ENCODE results near the gene TLR1. TPM values are rescaled to one million over a fixed set of nuclear protein-coding genes. Genes with fewer than 3 reads are reported as not detected.
A peak's percentile ranks its signal among the peaks of the same experiment; 100 is the strongest.
"Not testable (repeated sequence)": the region's sequence is repeated elsewhere in the genome, so short reads cannot be mapped to it uniquely, and the experiment has no call there.

Gene TLR1
- total RNA-seq, 1 donor = 71.5 TPM

DNA sequence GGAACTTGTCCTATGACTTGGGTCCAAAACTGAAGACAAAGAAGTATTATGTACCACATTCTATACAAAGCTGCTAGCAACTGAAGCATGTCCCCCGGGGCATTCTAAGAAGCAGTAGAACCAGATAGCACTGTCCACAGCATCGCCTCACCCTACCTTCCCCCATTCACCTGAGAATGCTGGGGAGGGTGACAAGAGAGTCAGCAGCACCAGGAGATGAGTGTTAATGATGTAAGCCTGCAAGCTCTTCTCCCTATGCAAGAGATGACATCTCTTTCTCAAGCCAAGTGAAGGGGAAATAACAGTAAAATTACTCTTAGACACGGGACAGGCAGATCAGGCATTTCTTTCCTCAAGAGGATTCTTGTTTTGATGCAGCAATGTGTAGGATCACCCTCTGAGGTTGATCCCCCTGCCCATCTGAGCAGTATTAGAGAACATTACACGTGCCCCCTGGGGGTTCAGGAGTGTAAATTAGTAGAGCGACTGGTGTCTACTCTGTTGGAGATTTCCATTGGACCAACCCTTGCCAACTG, 13.9 kb upstream of the TLR1 start:
- H3K4me1 ChIP-seq (ENCODE audit: insufficient read depth, low read length) = peaks cover 52% of the 10 kb centered on the region

DNA sequence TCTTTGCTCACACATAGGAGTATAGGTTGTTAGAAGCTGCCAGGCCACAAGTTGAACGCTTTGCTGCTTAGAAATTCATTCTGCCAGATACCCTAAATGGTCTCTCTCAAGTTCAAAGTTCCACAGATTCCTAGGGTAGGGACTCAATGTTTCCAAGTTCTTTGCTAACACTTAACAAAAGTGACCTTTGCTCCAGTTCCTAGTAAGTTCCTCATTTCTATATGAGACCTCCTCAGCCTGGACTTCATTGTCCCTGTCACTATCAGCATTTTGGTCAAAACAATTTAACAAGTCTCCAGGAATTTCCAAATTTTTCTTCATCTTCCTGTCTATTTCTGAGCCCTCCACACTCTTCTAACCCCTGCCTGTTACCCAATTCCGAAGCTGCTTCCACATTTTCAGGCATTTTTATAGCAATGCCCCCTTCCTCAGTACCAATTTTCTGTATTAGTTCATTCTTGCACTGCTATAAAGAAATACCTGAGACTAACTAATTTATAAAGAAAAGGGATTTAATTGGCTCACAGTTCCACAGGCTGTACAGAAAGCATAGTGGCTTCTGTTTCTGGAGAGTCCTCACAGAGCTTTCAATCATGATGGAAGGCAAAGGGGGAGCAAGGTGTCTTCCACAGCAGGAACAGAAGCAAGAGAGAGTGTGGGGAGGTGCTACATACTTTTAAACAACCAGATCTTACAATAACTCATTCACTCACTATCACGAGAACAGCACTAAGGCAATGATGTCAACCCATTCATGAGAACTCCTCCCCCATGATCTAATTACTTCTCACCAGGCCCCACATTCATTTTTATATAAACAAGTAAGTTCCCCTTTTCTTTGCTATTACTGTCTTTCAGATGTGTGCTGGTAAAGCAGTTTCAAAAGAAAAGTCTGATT, 11.5 kb upstream of the TLR1 start:
- no peak overlapping the region for H3K4me3 ChIP-seq (ENCODE audit: low read length)
- no peaks in the 10 kb centered on the region for H3K27me3 ChIP-seq (ENCODE audit: insufficient read depth, low read length)
- H3K4me1 ChIP-seq (ENCODE audit: insufficient read depth, low read length) = peaks cover 59% of the 10 kb centered on the region
- H3K9me3 ChIP-seq (ENCODE audit: low read depth, low read length) = no peaks in the 10 kb centered on the region

More for the DNA sequence above, 13.9 kb upstream of the TLR1 start:
- no peak overlapping the region for H3K4me3 ChIP-seq (ENCODE audit: low read length)
- no peaks in the 10 kb centered on the region for H3K9me3 ChIP-seq (ENCODE audit: low read depth, low read length)
- no peaks in the 10 kb centered on the region for H3K27me3 ChIP-seq (ENCODE audit: insufficient read depth, low read length)

DNA sequence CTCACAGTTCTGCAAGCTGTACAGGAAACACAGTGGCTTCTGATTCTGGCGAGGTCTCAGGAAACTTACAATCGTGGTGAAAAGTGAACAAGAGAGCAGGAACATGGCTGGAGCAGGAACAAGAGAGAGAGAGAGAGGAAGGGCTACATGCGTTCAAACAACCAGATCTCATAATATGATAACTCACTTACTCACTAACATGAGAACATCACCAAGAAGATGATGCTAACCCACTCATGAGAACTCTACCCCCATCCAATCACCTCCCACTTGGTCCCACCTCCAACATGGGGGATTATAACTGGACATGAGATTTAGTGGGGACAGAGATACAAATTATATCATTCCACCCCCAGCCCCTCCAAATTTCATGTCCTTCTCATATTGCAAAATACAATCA, 9.8 kb upstream of the TLR1 start:
- Histone ChIP-seq H3K9me3 (ENCODE audit: low read depth, low read length) (no peaks in the 10 kb centered on the region), H3K4me1 (ENCODE audit: insufficient read depth, low read length) (peaks cover 53% of the 10 kb centered on the region), H3K4me3 (ENCODE audit: low read length) (no peak overlapping the region), H3K27me3 (ENCODE audit: insufficient read depth, low read length) (no peaks in the 10 kb centered on the region)

DNA sequence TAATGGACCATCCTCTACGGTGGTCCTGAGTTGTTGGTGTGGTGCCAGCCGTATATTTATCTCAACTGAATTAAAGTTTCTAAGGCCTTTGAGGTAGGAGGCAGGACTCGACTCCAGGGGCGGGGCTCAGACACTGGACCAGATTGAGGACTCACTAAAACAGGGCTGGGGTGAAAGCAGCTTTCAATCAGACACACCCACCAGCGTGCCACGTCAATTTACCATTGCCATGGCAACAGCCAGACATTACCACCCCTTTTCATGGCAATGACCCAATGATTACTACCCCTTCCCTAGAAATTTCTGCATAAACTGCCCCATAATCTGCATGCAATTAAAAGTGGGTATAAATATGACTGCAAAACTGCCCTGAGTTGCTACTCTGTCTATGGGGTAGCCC, 6.7 kb upstream of the TLR1 start:
- no peaks in the 10 kb centered on the region for H3K27me3 ChIP-seq (ENCODE audit: insufficient read depth, low read length)
- H3K4me1 ChIP-seq (ENCODE audit: insufficient read depth, low read length) = peaks cover 39% of the 10 kb centered on the region
- H3K9me3 ChIP-seq (ENCODE audit: low read depth, low read length) = no peaks in the 10 kb centered on the region
- no peak overlapping the region for H3K4me3 ChIP-seq (ENCODE audit: low read length)

DNA sequence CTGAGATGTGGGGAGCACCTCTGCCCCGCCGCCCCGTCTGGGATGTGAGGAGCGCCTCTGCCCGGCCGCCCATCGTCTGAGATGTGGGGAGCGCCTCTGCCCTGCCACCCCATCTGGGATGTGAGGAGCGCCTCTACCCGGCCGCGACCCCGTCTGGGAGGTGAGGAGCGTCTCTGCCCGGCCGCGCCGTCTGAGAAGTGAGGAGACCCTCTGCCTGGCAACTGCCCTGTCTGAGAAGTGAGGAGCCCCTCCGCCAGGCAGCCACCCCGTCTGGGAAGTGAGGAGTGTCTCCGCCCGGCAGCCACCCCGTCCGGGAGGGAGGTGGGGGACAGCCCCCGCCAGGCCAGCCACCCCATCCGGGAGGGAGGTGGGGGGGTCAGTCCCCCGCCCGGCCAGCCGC, 2.9 kb upstream of the TLR1 start:
- not testable (repeated sequence) for H3K4me3 ChIP-seq (ENCODE audit: low read length); H3K9me3 ChIP-seq (ENCODE audit: low read depth, low read length); H3K27me3 ChIP-seq (ENCODE audit: insufficient read depth, low read length)
- peaks cover 34% of the 10 kb centered on the region for H3K4me1 ChIP-seq (ENCODE audit: insufficient read depth, low read length)

DNA sequence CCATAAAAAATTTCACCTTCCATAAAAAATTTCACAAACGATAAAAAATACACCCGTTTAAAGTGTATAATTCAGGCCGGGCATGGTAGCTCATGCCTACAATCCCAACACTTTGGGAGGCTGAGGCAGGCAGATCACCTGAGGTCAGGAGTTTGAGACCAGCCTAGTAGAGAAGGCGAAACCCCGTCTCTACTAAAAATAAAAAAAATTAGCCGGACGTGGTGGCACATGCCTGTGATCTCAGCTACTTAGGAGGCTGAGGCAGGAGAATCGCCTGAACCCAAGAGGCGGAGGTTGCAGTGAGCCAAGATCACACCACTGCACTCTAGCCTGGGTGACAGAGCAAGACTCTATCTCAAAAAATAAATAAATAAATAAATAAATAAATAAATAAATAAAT, 1.7 kb upstream of the TLR1 start:
- peaks cover 46% of the 10 kb centered on the region for H3K4me1 ChIP-seq (ENCODE audit: insufficient read depth, low read length)
- H3K27me3 ChIP-seq (ENCODE audit: insufficient read depth, low read length); H3K9me3 ChIP-seq (ENCODE audit: low read depth, low read length); H3K4me3 ChIP-seq (ENCODE audit: low read length): not testable (repeated sequence)

DNA sequence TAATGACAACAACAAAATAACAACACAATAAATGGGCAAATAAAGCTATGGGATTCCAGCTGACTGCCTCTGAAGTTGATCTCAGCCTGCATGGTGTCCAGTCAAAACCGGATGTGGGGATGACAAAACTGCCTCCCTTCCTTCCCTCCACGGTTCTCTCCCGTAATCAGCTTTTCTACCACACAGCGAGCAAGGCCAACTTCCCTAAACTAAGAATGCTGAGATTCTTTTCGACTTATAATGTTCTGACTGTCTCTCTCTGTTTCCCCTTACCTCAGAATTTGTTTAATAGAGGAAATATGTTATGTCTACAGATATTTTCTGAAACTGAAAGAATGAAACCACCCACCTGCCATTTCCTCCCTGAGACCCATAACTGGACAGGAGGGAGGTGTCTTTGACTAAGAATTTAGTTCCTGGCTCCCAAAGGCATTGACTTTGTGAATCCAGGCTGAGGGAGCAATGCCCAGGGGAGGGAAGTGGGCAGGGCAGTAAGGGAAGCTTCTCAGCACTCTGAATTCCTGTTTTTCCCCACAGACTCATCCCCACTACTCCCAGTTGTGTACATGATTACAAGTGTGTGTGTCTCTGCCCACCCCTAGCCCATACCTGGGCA, 1.0 kb upstream of the TLR1 start:
- H3K27me3 ChIP-seq (ENCODE audit: insufficient read depth, low read length) = no peaks in the 10 kb centered on the region
- H3K4me3 ChIP-seq (ENCODE audit: low read length) = peak overlapping the region; percentile 65
- peaks cover 51% of the 10 kb centered on the region for H3K4me1 ChIP-seq (ENCODE audit: insufficient read depth, low read length)
- no peaks in the 10 kb centered on the region for H3K9me3 ChIP-seq (ENCODE audit: low read depth, low read length)

DNA sequence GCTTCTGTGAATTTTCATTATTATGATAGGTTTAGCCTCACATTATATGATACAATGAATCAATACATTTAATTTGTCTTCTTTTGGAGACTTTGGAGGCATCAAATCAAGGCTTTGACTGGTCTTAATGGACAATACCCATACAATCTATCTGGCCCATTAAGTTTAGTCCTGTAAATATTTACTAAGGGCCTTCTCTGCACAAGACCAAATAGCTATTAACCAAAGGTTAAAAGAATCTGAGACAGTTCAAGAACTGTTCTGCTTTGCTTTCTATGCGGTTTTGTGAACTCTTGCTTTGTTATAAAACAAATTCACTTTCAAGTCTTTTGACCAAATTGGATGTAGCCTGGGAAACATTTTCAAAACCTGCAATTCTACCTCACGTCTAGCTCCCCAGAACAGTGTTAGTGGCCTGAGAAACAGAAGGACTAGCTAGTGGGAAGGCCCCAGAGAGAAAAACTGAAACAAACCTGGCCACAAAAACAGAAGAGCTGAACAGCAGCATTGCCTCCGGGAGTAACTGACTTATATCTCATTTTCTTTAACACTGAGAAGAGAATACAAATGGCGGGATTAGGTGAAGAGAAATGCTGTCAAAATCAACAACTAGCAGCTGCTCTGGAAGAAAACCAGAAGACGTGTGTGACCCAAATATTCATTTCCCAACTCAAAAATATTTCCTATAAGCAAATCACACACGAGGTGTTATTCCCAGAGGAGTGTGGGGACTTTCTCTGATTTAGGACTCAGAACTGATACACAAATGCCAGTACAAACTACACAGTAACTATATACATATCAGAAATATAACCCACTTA, 548 bp downstream of the TLR1 start:
- Histone ChIP-seq H3K27me3 (ENCODE audit: insufficient read depth, low read length) (no peaks in the 10 kb centered on the region), H3K4me1 (ENCODE audit: insufficient read depth, low read length) (peaks cover 52% of the 10 kb centered on the region), H3K4me3 (ENCODE audit: low read length) (peak overlapping the region; percentile 65), H3K9me3 (ENCODE audit: low read depth, low read length) (peaks cover 7% of the 10 kb centered on the region)

DNA sequence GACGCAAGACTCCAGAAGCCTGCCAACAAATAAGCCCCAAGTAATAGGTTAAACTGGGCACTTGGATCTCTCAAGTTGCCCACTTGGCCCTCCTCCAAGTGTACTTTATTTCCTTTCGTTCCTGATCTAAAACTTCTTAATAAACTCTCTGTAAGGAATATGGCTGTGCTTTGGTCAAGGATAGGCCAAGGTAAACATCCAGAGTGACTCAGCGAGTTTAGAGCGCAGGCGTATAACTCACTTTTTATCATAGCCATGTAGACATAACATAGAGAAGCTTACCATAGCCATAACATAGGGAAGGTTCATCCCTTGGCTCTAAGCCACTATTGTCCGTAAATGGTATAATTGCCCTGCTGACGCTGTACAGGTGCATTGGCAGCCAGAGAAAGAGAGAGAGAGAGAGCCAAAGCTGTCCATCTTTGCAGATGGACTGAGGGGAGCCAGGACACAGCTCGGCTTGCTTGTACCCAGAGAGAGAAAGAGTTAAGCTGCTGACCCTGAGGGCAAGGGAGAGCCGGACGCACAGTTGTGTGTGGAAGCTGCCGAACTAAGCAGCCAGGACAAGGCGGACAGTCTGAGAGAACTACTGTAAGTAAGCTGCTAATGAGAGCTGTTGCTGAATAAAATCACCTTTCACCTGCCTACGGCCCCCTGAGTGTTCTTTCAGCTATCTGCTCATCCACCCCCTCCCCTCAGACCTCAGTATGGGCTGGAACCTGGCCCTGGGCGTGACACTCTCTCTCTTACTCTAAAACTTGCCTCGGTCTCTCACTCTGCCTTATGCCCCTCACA, 1.8 kb downstream of the TLR1 start:
- peaks cover 20% of the 10 kb centered on the region for H3K9me3 ChIP-seq (ENCODE audit: low read depth, low read length)
- H3K4me3 ChIP-seq (ENCODE audit: low read length) = peak overlapping the region; percentile 65
- peaks cover 52% of the 10 kb centered on the region for H3K4me1 ChIP-seq (ENCODE audit: insufficient read depth, low read length)
- H3K27me3 ChIP-seq (ENCODE audit: insufficient read depth, low read length) = no peaks in the 10 kb centered on the region

DNA sequence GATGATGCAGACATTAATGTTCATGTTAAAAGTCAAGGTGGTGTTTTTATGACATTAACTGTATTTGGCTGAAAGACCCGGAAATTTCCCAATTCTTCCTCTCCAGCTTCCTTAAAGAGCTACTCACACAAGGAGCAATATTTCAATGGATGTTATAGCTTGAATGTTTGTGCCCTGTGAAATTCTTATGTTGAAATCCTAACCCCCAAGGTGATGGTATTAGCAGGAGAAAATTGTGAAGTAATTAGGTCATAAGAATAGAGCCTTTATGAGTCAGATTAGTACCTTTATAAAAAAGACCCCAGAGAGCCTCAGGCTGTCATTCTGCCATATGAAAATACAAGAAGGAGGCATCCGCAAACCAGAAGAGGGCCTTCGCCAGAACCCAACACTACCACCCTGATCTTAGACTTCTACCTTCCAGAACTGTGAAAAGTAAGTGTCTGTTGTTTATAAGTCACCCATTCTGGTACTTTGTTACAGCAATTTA, 3.6 kb downstream of the TLR1 start:
- Histone ChIP-seq H3K4me1 (ENCODE audit: insufficient read depth, low read length) (peaks cover 43% of the 10 kb centered on the region), H3K9me3 (ENCODE audit: low read depth, low read length) (peaks cover 28% of the 10 kb centered on the region), H3K27me3 (ENCODE audit: insufficient read depth, low read length) (no peaks in the 10 kb centered on the region), H3K4me3 (ENCODE audit: low read length) (peak overlapping the region; percentile 65)

DNA sequence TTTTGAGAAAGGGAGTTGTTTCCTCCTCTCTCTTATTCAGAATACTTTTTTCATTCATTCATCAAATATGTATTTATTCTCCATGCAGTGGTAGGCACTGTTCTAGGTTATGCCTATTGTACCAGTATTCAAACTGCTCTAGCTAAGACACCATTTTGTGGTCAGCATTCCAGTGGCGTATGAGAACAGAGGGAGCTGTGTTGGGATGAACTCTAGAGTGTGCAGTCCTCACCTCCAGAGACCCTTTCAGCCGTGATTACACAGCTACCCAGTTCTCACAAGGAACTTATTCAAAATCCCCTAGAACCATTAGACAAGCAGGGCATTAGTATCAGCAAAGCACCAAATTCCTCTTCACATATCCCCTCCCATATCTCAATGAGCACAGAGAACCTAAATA, 4.2 kb downstream of the TLR1 start:
- peaks cover 37% of the 10 kb centered on the region for H3K4me1 ChIP-seq (ENCODE audit: insufficient read depth, low read length)
- H3K4me3 ChIP-seq (ENCODE audit: low read length) = peak overlapping the region; percentile 15

DNA sequence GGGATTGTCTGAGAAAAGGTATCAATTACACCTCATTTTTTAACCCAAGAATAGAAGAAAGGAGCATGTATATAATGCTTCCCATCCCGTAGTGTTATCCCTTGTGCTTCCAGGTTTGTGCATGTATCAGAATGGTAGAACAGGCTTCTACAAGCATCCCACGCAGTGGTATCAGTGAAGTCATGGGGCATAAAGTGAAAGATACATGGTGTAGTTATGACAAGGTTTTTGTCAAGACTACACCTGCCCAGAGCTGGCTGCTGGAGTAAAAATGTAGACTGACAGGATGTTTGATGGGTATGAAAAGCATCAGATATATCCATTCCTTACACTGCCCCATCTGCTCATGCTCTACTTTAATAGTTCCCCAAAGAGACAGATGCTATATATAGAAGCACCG, 9.5 kb downstream of the TLR1 start:
- H3K4me1 ChIP-seq (ENCODE audit: insufficient read depth, low read length) = peaks cover 35% of the 10 kb centered on the region
- H3K27me3 ChIP-seq (ENCODE audit: insufficient read depth, low read length) = no peaks in the 10 kb centered on the region
- peaks cover 34% of the 10 kb centered on the region for H3K9me3 ChIP-seq (ENCODE audit: low read depth, low read length)
- H3K4me3 ChIP-seq (ENCODE audit: low read length) = no peak overlapping the region

More for the DNA sequence above, 4.2 kb downstream of the TLR1 start:
- Histone ChIP-seq H3K9me3 (ENCODE audit: low read depth, low read length) (peaks cover 28% of the 10 kb centered on the region), H3K27me3 (ENCODE audit: insufficient read depth, low read length) (no peaks in the 10 kb centered on the region)

DNA sequence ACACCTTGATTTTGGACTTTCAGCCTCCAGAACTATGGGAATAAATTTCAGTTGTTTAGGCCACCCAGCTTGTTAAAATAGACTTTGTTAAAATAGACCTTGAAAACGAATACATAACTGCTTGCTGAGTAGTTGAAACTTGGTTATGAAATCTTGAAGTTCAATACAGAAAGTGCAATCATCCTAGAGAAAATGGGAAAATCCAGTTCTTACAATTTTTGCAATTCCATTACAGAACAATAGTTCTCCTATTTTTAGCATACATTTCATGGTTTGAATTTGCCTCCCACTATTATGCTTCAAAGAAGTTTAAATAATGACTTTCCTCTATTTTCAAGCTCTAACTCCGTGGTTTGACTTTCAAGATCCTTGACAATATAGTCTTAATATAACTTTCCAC, 10.5 kb downstream of the TLR1 start:
- peaks cover 27% of the 10 kb centered on the region for H3K9me3 ChIP-seq (ENCODE audit: low read depth, low read length)
- no peak overlapping the region for H3K4me3 ChIP-seq (ENCODE audit: low read length)
- H3K27me3 ChIP-seq (ENCODE audit: insufficient read depth, low read length) = no peaks in the 10 kb centered on the region
- peaks cover 41% of the 10 kb centered on the region for H3K4me1 ChIP-seq (ENCODE audit: insufficient read depth, low read length)

DNA sequence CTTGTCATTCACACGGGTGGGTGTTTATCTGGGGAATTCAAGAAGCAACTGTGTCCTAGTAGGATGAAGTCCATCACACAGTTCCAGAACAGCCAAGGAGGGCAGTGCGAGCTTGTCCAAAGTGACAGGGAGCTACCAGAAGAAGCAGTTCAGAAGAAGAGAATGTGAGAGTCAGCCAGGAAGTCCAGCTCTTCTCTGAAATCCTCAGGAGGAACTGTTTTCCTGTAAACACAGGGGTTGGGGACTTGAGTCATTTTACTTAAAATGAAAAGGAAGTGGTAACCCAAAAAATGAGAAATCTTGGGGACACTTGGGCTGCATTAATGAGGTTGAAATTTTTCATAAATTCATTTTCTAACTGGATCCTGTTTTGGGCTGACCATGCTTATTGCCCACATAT, 13.6 kb downstream of the TLR1 start:
- Histone ChIP-seq H3K9me3 (ENCODE audit: low read depth, low read length) (peaks cover 6% of the 10 kb centered on the region), H3K27me3 (ENCODE audit: insufficient read depth, low read length) (no peaks in the 10 kb centered on the region), H3K4me3 (ENCODE audit: low read length) (no peak overlapping the region), H3K4me1 (ENCODE audit: insufficient read depth, low read length) (peaks cover 59% of the 10 kb centered on the region)
